Choroid plexus epithelial cell (primary cell): ENCODE results near the gene EGLN2.
"Not testable (repeated sequence)": the region's sequence is repeated elsewhere in the genome, so short reads cannot be mapped to it uniquely, and the experiment has no call there.

Source experiments
- DNase-seq: peaks from one replicate; pipeline ENCODE4 v3.0.0-alpha.2; 2010; ENCODE audit warnings: low read depth
- H3K4me3 ChIP-seq: 2 replicates; pipeline ENCODE4 v1.5.1; 2011; ENCODE audit warnings: low read depth, mild to moderate bottlenecking, control low read depth, low read length, moderate library complexity
- TF ChIP-seq, protein P1 (sequence below): conservative IDR thresholded peaks from 2 replicates; pipeline ENCODE4 v1.5.1; 2011; ENCODE audit warnings: low read depth, mild to moderate bottlenecking, control low read depth, inconsistent platforms, low read length, moderate library complexity

The EGLN2 gene

DNA sequence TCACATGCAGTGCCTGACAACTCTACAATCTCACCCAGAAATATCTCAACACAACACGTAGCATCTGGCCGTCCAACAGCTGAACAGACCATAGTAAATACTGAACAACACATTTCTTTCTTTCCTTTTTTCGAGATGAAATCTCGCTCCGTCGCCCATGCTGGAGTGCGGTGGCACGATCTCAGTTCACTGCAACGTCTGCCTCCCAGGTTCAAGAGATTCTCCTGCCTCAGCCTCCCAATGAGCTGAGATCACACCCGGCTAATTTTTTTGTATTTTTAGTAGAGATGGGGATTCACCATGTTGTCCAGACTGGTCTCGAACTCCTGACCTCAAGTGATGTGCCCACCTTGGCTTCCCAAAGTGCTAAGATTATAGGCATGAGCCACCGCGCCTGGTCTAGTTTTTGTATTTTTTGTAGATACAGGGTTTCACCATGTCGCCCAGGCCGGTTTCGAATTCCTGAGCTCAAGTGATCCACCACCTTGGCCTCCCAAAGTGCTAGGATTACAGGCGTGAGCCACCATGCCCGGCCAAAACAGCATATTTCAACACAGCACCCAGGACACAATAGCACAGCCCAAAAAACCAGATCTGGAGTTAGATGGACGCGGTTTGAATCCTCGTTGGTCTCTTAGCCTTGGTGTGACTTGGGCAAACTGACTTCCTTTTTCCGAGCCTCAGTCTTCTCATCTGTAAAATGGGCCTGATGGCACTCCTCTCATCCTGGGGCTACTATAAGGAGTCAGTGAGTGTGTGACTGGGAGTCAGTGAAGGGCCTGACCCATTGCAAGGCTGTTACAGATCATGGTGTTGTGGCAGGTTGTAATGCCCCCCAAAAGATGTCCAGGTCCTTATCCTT lies 28.6 kb downstream of the EGLN2 start:
- TF ChIP-seq, protein P1, sequence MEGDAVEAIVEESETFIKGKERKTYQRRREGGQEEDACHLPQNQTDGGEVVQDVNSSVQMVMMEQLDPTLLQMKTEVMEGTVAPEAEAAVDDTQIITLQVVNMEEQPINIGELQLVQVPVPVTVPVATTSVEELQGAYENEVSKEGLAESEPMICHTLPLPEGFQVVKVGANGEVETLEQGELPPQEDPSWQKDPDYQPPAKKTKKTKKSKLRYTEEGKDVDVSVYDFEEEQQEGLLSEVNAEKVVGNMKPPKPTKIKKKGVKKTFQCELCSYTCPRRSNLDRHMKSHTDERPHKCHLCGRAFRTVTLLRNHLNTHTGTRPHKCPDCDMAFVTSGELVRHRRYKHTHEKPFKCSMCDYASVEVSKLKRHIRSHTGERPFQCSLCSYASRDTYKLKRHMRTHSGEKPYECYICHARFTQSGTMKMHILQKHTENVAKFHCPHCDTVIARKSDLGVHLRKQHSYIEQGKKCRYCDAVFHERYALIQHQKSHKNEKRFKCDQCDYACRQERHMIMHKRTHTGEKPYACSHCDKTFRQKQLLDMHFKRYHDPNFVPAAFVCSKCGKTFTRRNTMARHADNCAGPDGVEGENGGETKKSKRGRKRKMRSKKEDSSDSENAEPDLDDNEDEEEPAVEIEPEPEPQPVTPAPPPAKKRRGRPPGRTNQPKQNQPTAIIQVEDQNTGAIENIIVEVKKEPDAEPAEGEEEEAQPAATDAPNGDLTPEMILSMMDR = no peak
- no peak for DNase-seq
- H3K4me3 ChIP-seq = no peak overlapping the region

DNA sequence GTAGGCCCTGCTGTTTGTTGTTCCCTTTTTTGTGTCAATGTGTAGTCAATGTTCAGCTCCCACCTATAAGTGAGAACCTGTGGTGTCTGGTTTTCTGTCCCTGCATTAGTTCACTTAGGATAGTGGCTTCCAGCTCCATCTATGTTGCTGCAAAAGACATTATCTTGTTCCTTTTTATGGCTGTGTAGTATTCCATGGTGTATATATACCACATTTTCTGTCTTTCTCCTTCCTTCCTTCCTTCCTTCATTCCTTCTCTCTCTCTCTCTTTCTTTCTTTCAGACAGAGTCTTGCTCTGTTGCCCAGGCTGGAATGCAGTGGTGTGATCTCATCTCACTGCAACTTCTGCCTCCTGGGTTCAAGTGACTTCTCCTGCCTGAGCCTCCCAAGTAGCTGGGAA lies 30.2 kb downstream of the EGLN2 start:
- TF ChIP-seq, protein P1 = no peak
- DNase-seq = no peak
- no peak overlapping the region for H3K4me3 ChIP-seq

DNA sequence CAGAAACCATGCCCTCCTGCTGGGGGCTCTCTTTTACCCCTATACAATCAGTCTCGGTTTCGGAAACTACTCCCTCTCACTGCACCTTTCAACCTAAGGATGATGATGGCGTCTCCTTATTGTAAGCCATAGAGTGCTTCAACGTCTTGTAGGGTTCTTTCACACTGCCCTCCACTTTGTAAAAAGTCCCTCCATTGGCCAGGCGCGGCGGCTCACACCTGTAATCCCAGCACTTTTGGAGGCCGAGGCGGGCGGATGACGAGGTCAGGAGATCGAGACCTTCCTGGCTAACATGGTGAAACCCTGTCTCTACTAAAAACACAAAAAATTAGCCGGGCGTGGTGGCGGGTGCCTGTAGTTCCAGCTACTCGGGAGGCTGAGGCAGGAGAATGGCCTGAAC lies 31.8 kb downstream of the EGLN2 start:
- DNase-seq, H3K4me3 ChIP-seq: not testable (repeated sequence)

- peak; percentile 98 for DNase-seq
- no peak overlapping the region for H3K4me3 ChIP-seq
- TF ChIP-seq, protein P1 = no peak
Observed at GRCh38 chr19:40831502-40832430, 32.8 kb downstream of the EGLN2 start.

DNA sequence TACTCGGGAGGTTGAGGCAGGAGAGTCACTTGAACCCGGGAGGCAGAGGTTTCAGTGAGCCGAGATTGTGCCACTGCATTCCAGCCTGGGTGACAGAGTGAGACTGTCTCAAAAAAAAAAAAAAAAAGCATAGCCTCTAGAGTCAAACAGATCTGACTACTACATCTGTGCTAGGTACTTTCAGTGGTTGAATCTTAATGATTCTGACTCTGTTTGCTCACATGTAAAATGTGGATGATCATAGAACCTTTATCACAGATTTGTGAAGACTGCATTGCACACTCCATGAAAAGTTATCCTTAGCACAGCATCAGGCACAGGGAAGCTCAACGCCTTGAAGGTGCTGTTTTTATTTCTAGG lies 33.4 kb downstream of the EGLN2 start:
- not testable (repeated sequence) for H3K4me3 ChIP-seq, DNase-seq

DNA sequence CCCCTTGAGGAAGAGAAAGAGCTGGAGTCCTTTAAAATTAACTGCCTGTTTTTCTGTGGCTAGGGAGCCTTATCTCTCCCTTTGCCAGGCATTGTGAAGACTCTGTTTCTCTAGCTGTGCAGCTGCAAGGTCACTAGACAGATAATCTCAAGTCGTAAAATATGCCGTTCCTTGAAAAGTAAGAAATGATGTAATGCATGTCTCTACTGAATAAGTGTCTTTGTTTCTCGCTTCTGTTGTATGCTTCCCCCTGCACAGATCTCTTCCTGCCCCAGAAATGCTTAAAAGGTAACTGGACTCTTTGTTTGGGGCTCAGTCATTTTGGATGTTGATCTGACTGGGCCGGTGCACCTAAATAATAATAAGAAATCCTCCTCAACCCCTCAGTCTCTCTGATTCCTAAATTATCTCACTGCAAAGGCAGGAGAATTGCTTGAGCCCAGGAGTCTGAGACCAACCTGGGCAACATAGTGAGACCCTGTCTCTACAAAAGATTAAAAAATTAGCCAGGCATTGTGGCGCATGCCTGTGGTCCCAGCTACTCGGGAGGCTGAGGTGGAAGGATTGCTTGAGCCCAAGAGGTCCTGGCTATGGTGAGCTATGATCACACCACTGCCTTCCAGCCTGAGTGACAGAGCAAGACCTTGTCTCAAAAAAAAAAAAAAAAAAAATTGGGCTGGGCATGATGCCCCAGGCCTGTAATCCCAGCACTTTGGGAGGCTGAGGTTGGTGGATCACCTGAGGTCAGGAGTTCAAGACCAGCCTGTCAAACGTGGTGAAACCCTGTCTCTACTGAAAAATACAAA lies 34.9 kb downstream of the EGLN2 start:
- not testable (repeated sequence) for H3K4me3 ChIP-seq, DNase-seq

DNA sequence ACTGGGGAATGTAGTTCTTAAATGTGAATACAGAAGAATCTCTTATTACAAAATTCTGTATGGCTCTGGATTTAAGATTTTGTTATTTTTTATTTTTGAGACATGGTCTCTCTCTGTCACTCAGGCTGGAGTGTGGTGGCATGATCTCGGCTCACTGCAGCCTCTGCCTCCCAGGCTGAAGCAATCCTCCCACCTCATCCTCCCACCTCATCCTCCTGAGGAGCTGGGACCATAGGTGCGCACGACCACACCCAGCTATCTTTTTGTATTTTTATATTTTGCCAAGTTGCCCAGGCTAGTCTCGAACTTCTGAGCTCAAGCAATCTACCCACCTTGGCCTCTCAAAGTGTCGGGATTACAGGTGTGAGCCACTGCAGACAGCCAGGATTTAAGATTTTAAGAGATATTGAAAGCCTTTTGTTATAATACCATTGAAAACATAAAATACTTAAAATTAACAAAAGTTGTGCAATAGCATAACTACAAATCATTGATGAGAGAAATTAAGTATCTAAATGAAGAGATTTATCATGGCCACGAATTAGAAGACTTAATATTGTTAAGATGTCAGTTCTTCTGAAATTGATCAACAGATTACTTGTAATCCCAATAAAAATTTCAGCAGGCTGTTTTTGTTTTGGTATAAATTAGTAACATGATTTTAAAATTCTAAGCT lies 37.9 kb downstream of the EGLN2 start:
- TF ChIP-seq, protein P1 = no peak
- DNase-seq = no peak
- no peak overlapping the region for H3K4me3 ChIP-seq

DNA sequence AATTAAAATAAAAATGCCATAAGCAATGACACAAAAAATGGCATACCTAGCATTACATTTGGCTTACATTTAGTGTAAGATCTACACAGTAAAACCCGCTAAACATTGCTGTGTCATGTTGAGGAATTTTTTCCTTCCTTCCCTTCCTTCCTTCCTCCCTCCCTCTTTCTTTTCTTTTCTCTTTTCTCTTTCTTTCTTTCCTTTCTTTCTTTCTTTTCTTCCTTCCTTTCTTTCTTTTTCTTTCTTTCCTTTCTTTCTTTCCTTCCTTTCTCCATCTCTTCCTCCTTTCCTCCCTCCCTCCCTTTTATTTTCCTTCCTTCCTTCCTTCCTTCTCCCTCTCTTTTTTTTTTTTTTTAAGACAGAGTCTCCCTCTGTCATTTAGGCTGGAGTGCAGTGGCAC lies 39.5 kb downstream of the EGLN2 start:
- not testable (repeated sequence) for DNase-seq, H3K4me3 ChIP-seq

GRCh38 chr19:40842012-40842411 lies 43.0 kb downstream of the EGLN2 start:
- not testable (repeated sequence) for DNase-seq, H3K4me3 ChIP-seq

DNA sequence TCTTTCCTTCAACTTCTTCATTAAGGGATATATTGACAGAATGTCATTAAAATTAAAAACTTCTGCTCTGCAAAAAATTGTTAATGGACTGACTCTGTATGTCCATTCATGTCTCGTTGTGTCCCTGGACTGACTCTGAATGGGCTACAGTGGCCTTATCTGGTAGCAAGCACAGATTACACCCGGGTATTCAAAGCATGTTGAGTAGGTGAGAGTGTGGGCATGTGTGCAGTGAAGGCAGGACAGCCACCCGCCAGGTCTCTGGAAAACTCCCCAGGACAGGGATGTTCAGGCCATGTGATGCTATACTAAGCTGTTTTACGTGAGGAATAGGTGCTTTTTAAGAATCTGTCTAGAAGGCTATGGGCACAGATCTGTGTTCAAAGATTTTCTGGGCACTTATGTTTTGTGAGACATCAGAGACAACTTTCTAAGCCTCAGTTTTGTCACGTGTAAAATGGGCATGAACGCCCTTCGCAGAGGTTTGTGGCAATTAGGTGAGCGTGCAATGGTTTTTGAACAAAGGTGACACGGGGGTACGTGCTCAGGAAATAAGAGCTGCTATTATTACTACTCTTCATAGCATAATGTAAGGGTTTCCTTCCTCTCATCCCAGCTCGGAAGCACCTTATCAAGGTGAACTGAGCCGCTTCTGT lies 44.1 kb downstream of the EGLN2 start:
- not testable (repeated sequence) for H3K4me3 ChIP-seq, DNase-seq

DNA sequence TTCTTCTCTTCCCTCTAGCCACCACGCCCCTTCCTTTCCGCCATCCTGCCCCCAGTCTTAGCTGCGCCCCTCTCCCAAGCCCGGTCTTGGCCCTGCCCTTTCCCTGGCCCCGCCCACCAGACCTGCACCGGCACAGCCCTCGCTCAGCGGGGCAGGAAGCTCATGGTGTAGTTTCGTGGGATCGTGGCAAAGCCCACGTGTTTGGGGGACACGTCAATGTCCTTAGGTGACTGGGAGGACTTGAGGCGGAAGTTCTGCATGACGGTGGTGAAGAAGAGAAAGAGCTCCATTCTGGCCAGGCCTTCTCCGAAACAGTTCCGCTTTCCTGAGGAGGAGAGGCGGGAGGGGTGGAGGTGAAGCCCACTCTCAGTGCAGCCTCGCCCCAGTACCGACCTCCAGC lies 44.7 kb downstream of the EGLN2 start:
- DNase-seq, H3K4me3 ChIP-seq: not testable (repeated sequence)

DNA sequence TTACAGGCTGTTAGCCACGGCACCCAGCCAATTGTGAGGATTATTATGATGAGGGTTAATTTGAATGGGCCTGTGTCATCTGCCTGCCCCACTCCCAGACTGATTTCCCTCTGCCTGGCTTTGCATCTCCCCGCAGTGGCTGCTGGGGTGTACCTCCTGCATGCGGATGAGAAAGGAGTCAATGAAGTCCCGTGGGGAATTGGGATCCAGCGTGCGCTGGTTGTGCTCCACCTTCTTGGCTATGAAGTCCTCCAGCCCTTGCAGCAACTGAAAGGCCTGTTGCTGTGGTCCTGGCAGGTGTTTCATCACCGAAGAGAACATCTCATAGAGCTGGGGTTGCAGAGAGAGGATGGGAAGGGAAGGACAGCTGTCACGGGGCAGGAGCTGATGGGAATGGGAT lies 47.7 kb downstream of the EGLN2 start:
- DNase-seq, H3K4me3 ChIP-seq: not testable (repeated sequence)
